H4 (cell line): Measurements from ENCODE around the gene MED1. TPM values are rescaled to one million over a fixed set of nuclear protein-coding genes. Genes with fewer than 3 reads are reported as not detected.
"Not testable (repeated sequence)": the region's sequence is repeated elsewhere in the genome, so short reads cannot be mapped to it uniquely, and the experiment has no call there.

ENCODE experiments used
- DNase-seq: peaks from one replicate; pipeline ENCODE4 v3.0.0-alpha.2; 2015; ENCODE audit warnings: low spot score
- total RNA-seq: library from RNA; depleted of rRNA; stranded (reverse); fragments of >200 nt; shearing (Covaris generic); gene quantifications from 2 replicates; pipeline ENCODE4 v1.2.3, GENCODE V29; 2014

The MED1 gene
- total RNA-seq, 1 experiment from 2014 or later: 14.2 TPM

DNA sequence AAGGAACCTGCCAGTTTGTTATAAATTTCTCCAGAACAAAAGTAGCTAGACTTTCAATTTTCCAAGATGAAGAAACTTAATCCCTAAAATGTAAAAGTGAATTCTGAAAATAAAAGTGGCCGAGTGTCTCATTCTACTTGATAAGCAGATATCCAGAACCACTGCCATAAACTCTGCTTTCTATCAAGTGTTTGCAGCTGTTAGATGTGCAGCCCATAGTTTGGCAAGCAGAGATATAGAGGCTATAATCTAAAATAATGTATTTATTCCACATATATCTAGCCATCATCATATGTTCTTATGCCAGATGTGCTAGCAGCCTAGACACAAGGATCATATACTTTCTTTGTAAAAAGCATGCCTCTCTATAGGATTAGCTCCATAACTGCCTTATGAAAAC is 34.9 kb downstream of the MED1 start:
- no peak for DNase-seq

DNA sequence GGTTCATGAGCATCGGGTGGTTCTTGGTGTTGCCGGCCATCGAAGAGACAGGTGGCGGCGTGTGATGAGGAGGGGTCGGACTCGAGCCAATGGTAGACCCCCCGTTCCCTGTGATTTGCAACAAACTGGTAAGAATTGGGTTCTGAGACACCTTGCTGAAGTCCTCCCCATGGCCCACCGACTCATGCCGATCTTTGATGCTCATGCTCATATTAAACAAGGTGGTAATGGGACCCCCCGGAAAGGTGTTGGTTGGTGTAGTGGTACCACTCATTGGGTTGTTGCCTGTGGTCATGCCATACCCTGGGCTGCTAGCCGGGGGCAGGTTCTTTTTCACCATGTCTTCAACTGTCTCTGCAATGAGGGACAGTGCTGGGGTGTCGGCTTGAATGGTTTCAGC is 40.8 kb downstream of the MED1 start:
- no peak for DNase-seq

DNA sequence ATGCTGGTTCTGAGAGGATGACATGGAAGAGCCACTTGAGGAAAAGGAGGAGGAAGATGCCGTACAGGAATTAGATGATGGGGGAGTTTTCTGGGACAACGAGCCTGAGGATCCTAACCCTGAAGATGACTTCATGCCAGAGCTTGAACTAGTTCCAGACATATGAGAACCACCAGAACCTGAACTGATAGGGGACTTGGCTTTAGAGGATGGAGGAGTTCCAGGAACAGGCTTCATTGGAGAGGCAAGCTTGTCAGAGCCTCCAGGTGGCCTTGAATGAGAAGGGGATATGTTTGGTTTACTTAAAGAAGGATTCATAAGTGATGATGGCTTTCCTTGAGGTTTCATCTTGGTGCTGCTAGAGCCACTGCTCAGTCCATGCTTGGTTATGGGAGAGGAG is 42.7 kb downstream of the MED1 start:
- DNase-seq: no peak

DNA sequence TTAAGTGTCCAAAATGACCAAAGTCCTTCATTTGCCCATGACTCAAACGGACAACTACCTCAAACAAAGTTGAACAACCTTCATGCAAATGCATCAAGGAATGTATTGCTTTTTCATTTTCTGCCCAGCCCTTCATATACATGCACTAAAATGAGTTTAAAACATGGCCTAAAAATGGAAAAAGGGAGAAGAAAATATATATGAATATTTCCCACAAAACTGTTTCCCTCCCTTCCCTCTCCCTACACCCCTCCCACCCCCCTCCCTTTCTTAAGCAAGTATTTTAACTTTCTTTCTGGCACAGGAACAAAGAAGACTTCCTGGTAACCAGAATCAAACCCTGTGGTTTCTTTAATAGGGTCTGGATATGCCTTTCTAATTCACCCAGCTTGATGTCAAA is 44.1 kb downstream of the MED1 start:
- no peak for DNase-seq

DNA sequence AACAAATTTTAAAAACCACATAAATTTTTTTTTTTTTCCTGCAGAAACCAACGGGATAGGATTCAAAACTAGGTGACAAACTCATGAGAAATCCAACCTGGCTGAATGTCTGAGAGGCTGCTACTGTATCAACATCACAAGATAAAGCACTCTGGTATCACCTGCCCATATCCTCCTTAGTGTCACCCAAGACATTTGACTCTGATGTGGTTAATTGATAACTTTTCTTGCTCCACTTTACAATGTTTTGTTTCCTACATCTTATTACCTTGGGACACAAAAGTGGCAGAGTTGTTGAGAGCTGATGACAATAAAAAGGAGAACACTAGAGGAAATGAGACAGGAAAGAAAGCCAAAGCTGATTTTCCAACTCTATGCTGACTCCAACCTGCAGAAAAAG is 45.6 kb downstream of the MED1 start:
- DNase-seq: no peak

DNA sequence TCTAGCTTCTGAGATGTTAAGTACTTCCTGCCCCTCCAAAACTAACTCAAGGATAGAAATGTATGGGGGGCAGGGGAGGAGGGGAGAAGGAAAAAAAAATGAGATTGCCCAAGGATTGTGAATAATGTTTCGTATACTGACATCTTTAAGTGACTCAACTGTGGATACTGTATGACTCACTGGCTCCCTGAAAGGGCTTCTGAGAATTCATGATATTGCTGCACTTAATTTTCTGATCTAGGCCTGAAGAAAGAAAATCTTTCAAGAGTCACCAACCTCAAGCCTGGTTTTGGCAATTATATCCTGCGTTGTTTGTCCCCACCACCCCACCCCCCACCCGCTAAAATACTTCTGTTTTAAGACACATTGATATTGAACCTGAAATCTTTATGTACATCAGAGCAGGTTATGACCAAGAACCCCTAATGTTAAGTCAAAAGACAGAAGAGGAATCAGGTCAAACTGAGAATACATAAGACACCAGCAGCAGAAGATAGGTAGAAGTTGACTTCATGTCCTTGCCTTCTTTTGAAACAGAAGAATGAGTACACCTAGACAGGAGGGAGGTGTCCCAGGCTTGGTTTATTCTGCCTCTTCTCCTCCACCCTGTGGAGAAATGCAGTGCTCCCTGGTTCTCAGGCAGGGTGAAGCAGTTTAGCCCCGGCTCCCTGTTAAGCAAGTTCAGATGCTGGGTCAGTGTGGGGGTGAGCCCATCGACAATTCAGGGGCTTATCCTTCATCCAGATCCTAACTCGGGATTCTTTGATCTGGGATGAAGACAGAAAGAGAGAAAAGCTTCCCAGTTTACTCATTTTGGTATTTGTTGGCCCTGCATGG is 46.3 kb downstream of the MED1 start:
- DNase-seq: no peak

DNA sequence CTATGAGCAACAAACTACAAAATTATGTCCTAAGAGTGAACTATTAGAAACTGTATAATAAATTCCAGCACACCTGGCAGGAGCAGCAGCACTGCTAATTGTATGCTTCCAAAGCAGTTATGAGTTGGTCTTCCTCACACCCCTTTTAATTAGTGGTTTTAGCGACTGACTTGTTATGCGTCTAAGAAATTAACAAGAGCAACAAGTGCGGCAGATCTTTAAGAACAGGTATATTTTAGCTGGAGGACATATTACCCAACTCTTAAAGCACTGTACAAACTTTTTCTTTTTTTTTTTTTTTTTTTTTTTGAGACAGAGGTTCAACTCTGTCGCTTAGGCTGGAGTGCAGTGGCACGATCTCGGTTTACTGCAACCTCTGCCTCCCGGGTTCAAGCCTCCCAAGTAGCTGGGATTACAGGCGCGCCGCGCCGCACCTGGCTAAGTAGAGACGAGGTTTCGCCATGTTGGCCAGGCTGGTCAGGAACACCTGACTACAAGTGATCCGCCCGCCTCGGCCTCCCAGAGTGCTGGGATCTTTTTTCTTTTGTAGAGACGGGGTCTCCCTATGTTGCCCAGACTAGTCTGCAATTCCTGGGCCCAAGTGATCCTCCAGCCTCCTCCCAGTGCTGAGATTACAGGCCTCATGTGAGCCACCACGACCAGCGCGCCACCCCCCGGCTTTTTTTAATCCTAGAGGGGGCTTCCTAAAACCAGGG is 48.0 kb downstream of the MED1 start:
- DNase-seq: no peak

DNA sequence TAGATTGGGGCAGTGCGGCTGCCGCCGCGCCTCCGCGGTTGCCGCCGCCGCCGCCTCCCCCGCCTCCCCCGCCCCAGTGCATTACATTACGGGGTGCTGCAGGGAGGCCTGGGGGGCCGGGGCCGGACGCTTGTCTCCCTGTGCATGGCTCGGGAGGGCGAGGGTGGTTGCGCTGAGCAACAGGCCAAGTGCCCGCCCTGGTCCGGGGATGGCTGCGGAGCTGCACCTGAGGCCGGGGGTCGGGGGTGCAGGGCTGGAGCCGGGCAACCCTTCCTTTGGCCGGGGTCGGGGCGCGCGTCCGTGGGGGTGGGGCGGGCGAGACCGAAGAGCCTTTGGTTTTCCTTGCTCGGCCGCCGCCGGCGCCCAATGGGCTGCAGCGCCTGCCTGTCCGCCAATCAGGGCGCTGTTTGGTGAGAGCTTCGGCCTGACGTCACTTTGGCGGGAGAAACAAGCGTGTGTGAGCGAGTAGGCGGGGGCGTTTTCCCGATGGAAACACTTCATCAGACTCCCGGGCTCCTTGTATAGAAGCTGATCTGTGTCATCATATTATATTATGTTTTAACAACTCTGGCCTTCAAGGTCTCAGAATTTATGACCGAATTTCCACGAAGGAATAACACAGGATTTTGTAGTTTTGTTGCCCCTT is 48.7 kb downstream of the MED1 start:
- DNase-seq: peak; percentile 94

DNA sequence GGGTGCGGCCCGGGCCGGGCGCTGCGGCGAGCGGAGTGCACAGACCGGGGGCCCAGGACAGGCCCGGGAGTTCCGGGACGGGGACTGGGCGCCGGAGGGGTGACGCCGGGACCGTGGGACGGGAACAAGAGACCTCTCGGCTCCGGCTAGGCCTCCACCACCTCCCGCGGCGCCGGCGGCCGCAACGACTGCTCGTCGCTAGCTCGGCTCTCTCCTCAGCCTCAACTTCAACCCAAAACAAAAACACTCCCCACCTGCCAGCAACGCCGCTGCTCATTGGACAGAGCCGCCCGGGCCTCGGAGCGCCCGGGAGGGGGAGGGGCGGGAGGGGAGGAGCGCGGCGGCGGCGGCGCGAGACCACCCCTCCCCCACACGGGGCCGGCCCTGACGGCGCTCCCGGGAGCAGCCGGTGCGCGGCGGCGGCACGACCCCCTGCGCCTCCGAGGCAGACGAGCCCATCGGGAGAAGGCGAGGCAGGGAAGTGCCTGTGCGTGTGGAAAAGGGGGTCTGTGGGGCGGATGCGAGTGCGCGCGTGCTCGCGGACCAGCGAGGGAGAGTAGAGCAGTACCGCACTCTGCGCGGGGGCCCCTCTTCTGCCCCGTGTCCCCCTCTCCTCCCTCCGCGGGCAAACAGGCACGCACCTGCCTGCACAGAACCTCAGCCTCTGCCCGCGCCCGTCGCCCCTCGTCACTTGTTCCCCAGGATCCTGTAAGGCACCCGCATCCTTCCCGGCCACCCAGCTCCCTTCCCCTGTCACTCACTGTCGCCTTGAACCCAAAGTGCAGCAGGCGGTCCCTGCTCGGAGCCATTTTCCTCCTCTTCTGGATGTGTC is 49.4 kb downstream of the MED1 start, which contains the start of gene FBXL20:
TSS of gene FBXL20 (minus strand) at position 215 of the 832 bp plus-strand sequence. CDS start 224 bp downstream, outside the sequence.
- DNase-seq: peak; percentile 80

DNA sequence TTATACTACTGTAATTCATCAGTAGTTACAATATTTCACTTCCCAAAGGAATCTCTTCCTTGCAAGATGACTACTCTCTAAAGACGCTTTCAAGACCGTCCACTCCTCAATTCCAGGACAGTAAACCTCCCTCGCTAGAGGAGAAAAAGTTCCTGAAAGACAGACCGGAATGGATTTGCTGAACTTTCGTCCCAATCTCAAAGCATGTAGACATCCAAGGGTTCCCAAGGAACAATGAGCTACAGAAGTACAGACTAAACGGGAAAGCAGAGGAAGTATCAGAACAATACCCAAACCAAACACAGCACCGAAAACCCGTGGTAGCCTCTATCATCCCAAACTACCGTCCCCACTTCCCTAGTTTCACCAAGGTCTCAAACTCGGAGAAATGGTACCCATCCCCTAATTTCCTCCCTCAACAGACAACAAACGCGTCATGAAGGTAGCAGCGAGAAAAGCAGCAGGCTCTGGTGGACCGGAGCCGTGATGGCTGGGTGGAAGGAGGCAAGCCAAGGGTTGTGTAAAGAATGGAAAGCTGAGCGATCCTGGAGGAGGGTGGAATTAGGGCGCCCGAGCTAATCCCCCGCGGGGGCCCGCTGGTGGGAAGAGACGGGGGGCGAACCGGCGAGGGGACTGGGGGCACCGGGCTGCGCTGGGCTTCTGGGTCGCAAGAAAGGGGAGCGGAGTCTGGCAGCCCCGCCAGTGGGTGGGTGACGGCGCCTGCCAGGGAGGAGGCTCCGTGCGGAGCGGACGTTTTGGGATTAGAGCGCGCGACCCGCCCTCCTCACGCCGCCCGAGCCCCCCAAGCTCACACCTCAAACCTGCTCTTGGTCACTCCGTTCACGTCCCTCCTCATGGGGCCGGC is 50.3 kb downstream of the MED1 start:
- DNase-seq: no peak

DNA sequence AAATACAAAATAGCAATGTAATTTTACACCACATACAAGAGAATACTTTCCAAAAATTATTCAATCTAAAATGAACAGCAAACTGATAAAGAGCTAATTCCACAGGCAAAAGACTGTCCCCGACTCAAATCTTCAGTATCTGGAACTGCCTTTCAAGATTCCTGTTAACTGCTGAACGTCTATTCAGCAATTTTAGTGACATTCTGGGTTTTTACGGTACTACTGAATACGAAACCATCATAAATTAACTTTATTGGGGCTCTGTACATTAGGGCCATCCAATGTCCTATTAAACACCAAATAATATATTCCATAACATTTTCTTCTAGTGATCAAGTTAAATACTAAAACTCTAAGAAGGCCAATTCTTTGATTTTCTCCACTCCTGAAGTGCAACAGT is 51.3 kb downstream of the MED1 start:
- no peak for DNase-seq

DNA sequence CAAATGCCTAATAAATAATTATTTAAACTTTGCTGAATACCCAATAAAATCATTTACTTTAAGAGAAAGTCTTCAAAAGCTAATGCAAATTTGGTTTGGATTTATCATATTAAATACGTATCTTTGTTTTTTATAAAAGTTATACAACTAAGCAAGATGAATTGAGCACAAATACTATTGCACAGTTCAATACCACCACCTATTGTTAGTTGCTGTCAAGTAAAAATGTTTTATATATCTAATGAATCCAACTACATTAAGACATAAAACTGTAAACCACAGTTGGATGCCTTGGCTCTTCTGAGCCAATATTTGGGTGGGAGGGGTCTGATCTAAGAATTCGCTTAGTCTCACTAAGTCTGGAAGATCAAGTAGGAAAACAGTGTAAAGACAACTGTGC is 57.3 kb downstream of the MED1 start:
- no peak for DNase-seq

DNA sequence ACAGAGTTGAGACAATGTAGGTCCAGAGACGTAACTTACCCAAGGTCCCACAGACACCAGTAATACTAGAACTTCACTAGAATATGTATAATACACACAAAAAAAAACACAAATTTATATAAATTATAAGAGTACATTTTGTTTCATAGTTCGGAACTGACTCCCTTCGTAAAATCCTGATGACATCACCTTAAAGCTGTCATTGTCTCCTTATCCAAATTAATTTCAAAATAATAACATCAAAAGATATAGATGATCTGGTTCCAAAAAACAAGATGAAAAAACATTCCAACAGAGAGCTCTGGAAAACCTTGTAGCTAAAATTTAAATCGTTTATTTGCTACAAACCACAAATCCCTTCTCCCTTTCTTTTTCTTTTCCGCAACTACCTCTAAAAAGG is 59.6 kb downstream of the MED1 start:
- no peak for DNase-seq

DNA sequence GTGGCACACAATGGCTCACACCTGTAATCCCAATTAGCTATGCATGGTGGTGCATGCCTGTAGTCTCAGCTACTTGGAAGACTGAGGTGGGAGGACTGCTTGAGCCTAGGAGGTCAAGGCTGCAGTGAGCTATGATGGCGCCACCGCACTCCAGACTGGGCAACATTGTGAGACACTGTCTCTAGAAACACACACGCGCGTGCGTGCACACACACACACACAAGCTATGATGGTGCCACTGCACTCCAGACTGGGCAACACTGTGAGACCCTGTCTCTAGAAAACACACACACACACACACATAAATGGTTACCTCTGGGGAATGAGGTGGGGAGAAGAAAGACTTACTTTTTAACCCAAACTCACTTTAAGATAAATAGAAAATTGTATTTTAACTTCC is 66.0 kb downstream of the MED1 start:
- no peak for DNase-seq

DNA sequence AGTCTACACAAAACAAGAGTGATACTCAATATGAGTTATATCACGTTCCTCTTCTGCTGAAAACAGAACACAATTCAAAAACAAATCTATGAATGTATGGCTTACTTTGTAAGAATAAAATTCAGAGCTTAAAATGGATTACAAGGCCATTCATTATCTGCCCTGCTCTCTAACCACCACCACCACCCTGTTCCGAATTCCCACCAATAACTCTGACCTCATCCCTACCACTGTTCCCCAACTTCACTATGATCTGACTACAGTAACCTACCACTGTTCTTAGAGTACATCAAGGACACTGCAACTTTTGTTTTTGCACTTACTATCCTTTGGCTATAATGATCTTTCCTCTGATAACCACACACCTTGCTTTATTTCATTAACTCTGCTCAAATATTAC is 70.9 kb downstream of the MED1 start:
- no peak for DNase-seq

DNA sequence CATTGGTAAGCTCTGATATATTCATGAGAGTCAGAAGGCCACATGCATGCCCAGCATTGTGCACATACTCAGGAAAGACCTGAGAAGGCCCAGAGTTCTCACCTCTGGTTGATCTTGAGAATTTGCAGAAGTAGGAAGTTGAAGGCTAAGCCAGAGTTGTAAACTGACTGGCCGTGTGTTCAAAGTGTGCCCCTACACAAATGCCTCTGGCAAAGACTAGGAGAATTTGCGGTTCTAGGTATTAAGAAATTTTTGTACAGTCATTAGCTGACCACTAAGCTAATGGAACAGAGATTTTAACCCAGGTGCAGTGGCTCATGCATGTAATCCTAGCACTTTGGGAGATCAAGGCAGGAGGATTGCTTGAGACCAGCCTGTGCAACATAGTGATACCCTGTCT is 74.6 kb downstream of the MED1 start:
- DNase-seq: no peak

DNA sequence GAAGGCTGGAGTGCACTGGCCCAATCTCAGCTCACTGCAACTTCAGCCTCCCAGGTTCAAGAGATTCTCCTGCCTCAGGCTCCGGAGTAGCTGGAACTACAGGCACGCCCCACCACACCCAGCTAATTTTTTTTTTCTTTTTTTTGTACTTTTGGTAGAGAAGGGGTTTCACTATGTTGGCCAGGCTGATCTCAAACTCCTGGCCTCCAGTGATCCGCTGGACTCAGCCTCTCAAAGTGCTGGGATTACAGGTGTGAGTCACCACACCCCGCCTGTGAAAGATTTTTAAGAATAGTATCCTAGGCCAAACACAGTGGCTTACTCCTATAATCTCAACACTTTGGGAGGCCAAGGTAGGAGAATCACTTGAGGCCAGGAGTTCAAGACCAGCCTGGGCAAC is 83.3 kb downstream of the MED1 start:
- not testable (repeated sequence) for DNase-seq

DNA sequence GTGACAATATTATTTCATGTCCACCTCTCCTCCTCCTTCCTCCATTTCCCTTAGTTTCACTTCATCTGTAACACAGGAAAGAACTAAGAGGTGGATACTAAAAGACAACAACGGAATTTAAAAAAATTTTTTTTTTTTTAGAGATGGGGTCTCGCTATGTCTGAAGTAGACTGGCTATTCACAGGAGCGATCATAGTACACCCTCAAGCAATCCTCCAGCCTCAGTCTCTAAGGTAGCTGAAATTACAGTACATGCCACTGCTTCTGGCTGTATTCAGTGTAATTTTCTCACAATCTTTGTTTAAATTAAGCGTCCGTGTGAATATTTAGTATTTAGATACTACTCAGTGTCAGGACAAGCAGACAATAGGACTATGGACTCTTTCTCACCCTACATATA is 85.2 kb downstream of the MED1 start:
- DNase-seq: no peak

DNA sequence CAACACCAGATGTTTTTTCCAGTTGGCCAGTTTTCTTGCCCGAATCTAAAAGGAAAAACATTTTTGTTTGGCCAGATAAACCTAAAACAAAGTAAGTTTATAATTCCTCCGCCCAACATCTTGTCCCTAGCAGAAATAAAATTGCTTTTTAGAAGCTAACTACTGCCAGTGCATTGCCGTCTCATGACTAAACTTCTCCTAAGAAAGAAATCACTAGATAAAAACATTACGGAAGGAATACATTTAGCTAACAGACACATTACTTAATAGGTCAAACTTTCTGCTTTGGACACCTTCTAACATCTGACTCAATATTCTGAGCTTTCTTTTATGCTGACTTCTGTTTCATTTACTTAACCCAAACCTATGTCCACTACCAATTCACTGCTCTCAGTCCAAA is 85.8 kb downstream of the MED1 start:
- DNase-seq: no peak

DNA sequence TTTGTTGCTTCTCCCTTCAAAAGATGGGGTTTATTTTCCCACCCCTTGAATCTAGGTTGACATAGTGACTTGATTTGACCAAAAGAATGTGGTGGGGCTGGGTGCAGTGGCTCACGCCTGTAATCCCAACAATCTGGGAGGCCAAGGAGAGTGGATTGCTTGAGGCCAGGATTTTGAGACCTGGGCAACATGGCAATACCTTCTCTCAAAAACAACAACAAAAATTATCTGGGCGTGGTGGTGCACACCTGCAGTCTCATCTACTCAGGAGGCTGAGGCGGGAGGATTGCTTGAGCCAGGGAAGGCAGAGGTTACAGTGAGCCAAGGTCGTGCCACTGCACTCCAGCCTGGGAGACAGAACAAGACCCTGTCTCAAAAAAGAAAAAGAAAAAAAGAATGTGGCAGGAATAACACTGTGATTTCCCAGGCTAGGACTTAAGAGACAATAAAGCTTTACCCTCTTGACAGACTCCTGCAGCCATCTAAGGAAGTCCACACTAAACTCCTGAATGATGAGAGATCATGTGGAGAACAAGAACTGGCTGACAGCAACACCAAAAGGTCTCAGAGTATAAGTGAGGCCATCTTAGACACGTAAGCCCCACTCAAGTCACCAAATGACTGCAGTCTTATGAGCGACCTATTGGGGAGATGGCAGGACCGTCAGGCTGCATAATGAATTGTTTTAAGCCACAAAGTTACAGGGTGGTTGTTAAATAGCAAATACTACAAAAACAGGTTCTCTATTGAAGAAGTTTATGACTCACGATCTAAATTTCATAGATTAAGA is 86.6 kb downstream of the MED1 start:
- no peak for DNase-seq
